Subcutaneous adipose tissue (tissue), 4 donors: ENCODE results near the gene TSPAN12. TPM values are rescaled to one million over a fixed set of nuclear protein-coding genes. Genes with fewer than 3 reads are reported as not detected.

ENCODE experiments used
- CTCF ChIP-seq: fragments of 450-650 bp; IDR thresholded peaks from one replicate; pipeline ENCODE4 v1.5.1; 2016; ENCODE audit warnings: low read depth, mild to moderate bottlenecking, control low read depth, antibody characterized with exemption, moderate library complexity
- total RNA-seq, 4 donors: library from RNA; depleted of rRNA; stranded (reverse); fragments of >200 nt; gene quantifications; one replicate each; pipeline ENCODE4 v1.1.0, GENCODE V29; 2016

Gene TSPAN12
- total RNA-seq, 4 donors from 2014 or later, result 7.0 to 12.1 (median 10.3) TPM

- no peak for TF ChIP-seq CTCF
Observed at GRCh38 chr7:120770206-120770605, 87.7 kb downstream of the TSPAN12 start.

GRCh38 chr7:120760851-120761250 lies 97.1 kb downstream of the TSPAN12 start:
- no peak for TF ChIP-seq CTCF

GRCh38 chr7:120760050-120760449 lies 97.9 kb downstream of the TSPAN12 start:
- TF ChIP-seq CTCF, result no peak

- TF ChIP-seq CTCF, result no peak
Observed at GRCh38 chr7:120743128-120743527, 114.8 kb downstream of the TSPAN12 start.

- no peak for TF ChIP-seq CTCF
Observed at GRCh38 chr7:120742372-120742771, 115.6 kb downstream of the TSPAN12 start.

- no peak for TF ChIP-seq CTCF
Observed at GRCh38 chr7:120741371-120742042, 116.4 kb downstream of the TSPAN12 start.

- no peak for TF ChIP-seq CTCF
Observed at GRCh38 chr7:120740348-120740747, 117.6 kb downstream of the TSPAN12 start.
